Stimulated activated CD4-positive, alpha-beta T cell treated with anti-CD3 and anti-CD28 coated beads, Interleukin-4, amount 100 ng/mL, for 48 hours (primary cell): Measurements from ENCODE around the gene CCL24.
"Not testable (repeated sequence)": the region's sequence is repeated elsewhere in the genome, so short reads cannot be mapped to it uniquely, and the experiment has no call there.

Experiments
- DNase-seq, 2 donors: peaks; one replicate each; pipeline ENCODE4 v3.0.0-alpha.2; 2020; ENCODE audit warnings: low read depth in 2 of 2

The CCL24 gene

DNA sequence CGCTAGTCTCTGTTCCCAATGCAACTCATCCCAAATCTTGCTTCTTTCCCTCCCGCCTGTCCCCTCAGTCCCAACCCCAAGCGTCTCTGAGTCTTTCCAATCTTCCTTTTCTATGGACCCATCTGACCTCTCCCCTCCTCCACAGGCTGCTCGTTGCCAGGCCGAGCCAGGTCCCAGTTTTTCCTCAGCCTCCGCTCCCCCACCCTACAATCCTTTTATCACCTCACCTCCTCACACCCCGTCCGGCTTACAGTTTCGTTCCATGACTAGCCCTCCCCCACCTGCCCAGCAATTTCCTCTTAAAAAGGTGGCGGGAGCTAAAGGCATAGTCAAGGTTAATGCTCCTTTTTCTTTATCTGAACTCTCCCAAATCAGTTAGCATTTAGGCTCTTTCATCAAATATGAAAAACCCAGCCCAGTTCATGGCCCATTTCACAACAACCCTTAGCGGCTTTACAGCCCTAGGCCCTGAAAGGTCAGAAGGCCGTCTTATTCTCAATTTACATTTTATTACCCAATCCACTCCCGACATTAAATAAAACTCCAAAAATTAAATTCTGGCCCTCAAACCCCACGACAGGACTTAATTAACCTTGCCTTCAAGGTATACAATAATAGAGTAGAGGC, 32.8 kb downstream of the CCL24 start:
- not testable (repeated sequence) for DNase-seq

DNA sequence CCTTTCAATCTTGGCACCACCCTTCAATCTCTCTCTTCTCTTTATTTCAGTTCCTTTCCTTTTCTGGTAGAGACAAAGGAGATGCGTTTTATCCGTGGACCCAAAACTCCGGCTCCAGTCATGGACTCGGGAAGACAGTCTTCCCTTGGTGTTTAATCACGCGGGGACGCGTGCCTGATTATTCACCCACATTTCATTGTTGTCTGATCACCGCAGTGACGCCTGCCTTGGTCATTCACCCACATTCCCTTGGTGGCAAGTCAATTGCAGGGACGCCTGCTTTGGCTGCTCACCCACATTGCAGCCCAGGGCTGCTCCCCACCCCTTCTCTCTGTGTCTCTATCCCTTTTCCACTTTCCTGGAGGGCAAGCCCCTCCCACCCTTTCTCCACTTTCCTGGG, 34.1 kb downstream of the CCL24 start:
- not testable (repeated sequence) for DNase-seq

DNA sequence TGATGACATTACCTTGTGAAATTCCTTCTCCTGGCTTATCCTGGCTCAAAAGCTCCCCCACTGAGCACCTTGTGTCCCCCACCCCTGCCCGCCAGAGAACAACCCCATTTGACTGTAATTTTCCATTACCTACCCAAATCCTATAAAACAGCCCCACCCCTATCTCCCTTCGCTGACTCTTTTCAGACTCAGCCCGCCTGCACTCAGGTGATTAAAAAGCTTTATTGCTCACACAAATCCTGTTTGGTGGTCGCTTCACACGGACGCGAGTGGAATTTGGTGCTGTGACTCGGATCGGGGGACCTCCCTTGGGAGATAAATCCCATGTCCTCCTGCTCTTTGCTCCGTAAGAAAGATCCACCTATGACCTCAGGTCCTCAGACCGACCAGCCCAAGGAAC, 34.6 kb downstream of the CCL24 start:
- DNase-seq, result not testable (repeated sequence)

DNA sequence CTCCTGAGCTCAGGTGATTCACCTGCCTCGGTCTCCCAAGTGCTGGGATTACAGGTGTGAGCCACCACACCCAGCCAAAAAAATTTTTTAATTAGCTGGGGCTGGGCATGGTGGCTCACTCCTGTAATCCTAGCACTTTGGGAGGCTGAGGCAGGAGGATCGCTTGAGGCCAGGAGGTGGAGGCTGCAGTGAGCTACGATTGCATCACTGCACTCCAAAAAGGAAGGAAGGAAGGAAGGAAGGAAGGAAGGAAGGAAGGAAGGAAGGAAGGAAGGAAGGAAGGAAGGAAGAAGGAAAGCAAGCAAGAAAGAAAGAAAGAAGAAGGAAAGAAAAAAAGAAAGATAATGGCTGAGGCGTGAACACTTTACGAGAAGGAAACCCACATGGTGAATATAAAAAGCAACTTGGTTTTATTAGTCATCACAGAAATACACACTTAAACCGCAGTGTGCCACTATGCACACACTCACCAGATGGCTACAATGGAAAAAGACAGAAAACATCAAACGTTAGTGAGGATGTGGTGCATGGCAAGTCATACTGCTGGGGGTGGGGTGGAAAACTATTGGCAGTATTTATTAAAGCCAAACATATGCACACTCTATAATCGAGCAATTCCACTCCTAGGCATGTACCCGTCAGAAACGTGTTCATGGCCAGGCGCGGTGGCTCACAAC, 37.2 kb downstream of the CCL24 start:
- peak; percentile 30 to 44 for DNase-seq

DNA sequence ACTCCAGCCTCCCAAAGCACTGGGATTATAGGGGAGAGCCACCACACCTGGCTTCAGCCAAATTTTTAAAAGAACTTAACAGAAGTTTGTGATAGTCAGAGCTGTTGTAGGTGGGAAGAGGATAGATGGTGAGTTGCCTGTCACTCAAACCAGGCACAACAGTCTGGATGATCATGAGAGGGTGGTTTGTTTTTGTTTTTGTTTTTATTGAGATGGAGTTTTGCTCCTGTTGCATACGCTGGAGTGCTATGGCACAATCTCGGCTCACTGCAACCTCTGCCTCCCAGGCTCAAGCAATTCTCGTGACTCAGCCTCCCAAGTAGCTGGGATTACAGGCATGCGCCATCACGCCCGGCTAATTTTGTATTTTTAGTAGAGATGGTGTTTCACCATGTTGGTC, 39.6 kb downstream of the CCL24 start:
- DNase-seq, result not testable (repeated sequence)

DNA sequence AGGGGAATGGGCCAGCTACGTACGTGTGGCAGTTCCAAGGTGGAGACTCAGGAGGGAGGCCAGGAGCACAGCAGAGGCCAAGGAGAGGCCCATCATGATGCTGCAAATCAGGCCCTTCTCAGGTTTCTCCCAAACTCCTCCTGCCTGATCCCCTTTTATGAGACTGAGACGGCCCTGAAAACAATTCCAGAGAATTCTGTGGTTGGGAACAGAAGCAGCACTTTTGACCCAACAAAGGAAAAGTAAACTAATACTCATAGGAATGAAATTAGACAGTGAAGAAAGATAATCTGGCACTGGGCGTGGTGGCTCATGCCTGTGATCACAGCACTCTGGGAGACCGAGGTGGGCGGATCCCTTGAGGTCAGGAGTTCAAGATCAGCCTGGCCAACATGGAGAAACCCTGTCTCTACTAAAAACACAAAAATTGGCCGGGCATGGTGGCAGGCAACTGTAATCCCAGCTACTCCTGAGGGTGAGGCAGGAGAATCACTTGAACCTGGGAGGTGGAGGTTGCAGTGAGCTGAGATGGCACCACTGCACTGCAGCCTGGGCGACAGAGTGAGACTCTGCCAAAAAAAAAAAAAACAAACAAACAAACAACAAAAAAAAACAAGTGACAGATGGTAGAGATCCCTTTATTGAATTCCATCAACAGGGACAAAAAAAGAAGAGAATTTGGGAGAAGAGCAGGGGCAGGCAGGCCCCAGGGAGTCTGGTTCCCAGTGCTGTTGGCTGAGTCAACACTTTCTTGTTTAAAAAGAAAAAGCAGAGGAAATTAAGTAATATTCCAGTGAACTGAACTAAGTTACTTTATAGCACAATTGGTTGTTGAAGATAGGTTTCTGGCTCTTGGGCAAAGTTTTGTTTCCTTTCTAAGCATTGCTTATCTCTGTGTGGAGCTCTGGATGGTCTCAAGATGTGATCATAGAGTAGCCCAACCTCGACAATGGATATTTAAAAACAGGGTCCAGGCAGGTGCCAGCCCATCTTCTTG, 41.2 kb downstream of the CCL24 start, which contains the start of gene CCL26:
Gene CCL26, minus strand, starts transcription at position 131 of the 997 bp plus-strand sequence. Its CDS starts 35 bp downstream, at position 96.
- DNase-seq, result no peak

DNA sequence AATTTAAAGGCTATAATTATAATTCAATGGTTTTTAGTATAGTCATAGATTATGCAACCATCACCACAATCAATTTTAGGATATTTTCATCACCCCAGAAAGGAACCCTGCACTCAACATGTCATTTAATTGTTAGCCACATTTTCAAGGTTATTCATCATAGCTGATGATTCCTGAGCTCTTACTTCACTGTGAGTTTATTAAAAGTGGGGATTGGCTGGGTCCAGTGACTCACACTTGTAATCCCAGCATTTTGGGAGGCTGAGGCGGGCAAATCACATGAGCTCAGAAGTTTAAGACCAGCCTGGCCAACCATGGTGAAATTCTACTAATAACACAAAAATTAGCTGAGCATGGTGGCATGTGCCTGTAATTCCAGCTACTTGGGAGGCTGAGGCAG, 42.4 kb downstream of the CCL24 start:
- no peak for DNase-seq

DNA sequence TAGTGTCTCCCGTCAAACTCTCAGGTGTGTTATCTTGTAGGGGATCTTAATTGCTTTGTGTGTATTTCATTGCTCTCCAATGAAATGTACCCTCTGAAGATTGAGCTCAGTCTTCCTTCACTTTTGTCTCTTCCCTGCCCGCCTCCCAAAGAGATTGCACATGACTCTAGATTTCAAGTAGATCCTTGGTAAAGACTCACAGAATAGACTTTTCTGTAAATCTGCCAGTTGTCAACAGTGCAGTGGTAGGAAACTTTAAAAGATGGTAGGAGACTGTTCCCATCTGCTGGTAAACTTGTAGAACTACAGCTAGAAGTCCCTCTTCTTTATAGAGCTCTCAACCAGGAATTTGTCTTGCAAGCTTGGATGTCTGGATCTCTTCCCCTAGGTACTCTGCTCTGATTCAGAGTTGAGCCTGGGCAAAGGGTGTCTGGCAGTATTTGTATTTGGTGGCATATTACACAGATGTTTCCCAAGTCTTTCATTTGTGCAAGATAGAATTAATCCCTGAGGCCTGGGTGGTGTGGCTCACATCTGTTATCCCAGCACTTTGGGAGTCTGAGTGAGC, 51.2 kb downstream of the CCL24 start:
- no peak for DNase-seq

DNA sequence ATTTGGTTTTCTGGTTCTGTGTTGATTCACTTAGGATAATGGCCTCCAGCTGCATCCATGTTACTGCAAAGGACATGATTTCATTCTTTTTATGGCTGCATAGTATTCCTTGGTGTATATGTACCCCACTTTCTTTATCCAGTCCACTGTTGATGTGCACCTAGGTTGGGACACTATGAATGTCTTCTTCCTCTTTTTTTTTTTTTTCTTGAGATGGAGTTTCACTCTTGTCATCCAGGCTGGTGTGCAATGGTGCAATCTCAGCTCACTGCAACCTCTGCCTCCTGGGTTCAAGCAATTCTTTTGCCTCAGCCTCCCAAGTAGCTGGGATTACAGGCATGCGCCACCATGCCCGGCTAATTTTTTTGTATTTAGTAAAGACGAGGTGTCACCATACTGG, 51.8 kb downstream of the CCL24 start:
- not testable (repeated sequence) for DNase-seq
